ENCODE data around the gene RPA1. TPM values are rescaled to one million over a fixed set of nuclear protein-coding genes. Genes with fewer than 3 reads are reported as not detected.

Gene RPA1
- total RNA-seq, 1 experiment from 2014 or later = 158 TPM

DNA sequence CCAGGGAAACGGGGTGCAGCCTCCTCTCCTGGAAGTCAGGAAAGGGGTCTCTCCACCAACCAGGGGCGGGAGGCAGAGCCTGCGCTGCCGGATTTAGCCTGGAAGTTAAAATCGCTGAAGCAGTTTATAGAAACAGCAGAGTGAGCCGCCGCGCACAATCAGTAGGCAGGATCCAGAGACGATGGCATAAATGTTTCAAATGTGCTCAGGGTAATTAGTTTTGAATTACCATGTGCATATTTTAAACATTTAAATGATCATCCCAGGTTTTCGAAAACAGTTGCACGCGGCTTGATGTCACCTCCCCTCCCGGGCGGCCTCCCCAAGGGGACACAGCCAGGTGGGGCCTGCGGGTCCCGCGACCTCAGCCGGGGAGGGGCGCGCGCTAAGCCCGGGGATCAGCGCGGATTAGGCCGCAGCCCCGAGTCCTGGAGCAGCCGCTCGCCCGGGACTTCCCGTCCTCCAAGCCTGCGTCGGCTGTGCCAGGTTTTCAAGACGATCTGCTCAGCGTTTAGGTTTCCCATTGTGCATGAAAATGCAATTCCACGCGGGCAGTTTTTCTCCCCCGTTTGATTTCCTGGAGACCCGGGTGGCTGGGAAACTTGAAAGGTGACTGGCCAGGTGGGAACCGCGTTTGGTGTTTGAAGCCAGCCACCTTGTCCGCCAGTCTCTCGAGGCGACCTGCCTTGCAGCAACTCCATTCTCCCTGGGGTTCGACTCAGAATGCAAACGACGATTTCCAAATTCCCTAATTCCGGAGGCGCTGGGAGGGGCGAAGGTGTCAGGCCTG is 78.3 kb downstream of the RPA1 start:
- H3K4me1 Mint-ChIP-seq = peaks cover 2% of the 10 kb centered on the region
- peak overlapping the region; percentile 63 for H3K4me3 Mint-ChIP-seq
- no peaks in the 10 kb centered on the region for H3K9me3 Mint-ChIP-seq
- no peak for TF ChIP-seq NR2C2 (CRISPR knock-in tag; IDR thresholded peaks at IDR 0.05)
- TF ChIP-seq ATF1 (CRISPR knock-in tag; IDR thresholded peaks at IDR 0.05) = no peak
- TF ChIP-seq, protein P1, sequence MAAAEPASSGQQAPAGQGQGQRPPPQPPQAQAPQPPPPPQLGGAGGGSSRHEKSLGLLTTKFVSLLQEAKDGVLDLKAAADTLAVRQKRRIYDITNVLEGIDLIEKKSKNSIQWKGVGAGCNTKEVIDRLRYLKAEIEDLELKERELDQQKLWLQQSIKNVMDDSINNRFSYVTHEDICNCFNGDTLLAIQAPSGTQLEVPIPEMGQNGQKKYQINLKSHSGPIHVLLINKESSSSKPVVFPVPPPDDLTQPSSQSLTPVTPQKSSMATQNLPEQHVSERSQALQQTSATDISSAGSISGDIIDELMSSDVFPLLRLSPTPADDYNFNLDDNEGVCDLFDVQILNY (CRISPR knock-in tag; IDR thresholded peaks at IDR 0.05) = no peak
- TF ChIP-seq, protein P2, sequence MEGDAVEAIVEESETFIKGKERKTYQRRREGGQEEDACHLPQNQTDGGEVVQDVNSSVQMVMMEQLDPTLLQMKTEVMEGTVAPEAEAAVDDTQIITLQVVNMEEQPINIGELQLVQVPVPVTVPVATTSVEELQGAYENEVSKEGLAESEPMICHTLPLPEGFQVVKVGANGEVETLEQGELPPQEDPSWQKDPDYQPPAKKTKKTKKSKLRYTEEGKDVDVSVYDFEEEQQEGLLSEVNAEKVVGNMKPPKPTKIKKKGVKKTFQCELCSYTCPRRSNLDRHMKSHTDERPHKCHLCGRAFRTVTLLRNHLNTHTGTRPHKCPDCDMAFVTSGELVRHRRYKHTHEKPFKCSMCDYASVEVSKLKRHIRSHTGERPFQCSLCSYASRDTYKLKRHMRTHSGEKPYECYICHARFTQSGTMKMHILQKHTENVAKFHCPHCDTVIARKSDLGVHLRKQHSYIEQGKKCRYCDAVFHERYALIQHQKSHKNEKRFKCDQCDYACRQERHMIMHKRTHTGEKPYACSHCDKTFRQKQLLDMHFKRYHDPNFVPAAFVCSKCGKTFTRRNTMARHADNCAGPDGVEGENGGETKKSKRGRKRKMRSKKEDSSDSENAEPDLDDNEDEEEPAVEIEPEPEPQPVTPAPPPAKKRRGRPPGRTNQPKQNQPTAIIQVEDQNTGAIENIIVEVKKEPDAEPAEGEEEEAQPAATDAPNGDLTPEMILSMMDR (IDR thresholded peaks at IDR 0.05) = no peak
- no peak for TF ChIP-seq SMAD3 (CRISPR knock-in tag; IDR thresholded peaks at IDR 0.05; ENCODE audit: borderline replicate concordance)
- TF ChIP-seq, protein P3, sequence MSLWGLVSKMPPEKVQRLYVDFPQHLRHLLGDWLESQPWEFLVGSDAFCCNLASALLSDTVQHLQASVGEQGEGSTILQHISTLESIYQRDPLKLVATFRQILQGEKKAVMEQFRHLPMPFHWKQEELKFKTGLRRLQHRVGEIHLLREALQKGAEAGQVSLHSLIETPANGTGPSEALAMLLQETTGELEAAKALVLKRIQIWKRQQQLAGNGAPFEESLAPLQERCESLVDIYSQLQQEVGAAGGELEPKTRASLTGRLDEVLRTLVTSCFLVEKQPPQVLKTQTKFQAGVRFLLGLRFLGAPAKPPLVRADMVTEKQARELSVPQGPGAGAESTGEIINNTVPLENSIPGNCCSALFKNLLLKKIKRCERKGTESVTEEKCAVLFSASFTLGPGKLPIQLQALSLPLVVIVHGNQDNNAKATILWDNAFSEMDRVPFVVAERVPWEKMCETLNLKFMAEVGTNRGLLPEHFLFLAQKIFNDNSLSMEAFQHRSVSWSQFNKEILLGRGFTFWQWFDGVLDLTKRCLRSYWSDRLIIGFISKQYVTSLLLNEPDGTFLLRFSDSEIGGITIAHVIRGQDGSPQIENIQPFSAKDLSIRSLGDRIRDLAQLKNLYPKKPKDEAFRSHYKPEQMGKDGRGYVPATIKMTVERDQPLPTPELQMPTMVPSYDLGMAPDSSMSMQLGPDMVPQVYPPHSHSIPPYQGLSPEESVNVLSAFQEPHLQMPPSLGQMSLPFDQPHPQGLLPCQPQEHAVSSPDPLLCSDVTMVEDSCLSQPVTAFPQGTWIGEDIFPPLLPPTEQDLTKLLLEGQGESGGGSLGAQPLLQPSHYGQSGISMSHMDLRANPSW (CRISPR knock-in tag; conservative IDR thresholded peaks at IDR 0.05; ENCODE audit: low read depth) = no peak
- TF ChIP-seq, protein P4, sequence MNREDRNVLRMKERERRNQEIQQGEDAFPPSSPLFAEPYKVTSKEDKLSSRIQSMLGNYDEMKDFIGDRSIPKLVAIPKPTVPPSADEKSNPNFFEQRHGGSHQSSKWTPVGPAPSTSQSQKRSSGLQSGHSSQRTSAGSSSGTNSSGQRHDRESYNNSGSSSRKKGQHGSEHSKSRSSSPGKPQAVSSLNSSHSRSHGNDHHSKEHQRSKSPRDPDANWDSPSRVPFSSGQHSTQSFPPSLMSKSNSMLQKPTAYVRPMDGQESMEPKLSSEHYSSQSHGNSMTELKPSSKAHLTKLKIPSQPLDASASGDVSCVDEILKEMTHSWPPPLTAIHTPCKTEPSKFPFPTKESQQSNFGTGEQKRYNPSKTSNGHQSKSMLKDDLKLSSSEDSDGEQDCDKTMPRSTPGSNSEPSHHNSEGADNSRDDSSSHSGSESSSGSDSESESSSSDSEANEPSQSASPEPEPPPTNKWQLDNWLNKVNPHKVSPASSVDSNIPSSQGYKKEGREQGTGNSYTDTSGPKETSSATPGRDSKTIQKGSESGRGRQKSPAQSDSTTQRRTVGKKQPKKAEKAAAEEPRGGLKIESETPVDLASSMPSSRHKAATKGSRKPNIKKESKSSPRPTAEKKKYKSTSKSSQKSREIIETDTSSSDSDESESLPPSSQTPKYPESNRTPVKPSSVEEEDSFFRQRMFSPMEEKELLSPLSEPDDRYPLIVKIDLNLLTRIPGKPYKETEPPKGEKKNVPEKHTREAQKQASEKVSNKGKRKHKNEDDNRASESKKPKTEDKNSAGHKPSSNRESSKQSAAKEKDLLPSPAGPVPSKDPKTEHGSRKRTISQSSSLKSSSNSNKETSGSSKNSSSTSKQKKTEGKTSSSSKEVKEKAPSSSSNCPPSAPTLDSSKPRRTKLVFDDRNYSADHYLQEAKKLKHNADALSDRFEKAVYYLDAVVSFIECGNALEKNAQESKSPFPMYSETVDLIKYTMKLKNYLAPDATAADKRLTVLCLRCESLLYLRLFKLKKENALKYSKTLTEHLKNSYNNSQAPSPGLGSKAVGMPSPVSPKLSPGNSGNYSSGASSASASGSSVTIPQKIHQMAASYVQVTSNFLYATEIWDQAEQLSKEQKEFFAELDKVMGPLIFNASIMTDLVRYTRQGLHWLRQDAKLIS (CRISPR knock-in tag; IDR thresholded peaks at IDR 0.05; ENCODE audit: borderline replicate concordance) = no peak
- TF ChIP-seq OVOL2 (CRISPR knock-in tag; IDR thresholded peaks at IDR 0.05; ENCODE audit: borderline replicate concordance) = no peak
- TF ChIP-seq, protein P5, sequence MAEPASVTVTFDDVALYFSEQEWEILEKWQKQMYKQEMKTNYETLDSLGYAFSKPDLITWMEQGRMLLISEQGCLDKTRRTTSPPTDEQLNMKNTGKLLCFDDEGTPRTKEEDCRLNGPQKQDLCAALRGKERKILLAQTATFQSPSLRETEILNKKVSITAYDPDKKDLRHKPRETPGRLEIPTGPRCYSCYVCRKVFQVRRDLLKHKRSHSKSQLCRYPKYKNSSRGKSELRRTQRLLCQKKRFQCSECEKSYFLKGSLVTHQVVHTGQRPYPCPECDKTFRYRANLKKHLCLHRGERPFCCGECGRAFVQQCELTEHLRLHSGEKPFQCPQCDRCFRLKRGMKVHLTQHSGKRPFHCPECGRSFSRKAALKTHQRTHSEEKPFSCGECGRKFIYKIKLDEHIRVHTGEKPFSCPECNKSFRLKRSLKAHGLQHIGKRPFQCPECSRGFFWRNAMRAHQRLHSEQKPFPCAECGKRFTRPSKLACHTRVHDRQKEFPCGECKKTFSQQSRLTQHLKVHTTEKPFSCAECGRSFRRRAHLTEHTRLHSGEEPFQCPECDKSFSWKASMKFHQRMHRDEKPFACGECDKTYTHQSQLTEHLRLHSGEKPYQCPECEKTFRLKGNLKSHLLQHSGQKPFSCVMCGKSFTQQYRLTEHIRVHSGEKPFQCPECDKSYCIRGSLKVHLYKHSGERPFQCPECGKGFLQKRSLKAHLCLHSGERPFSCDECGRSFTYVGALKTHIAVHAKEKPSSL (CRISPR knock-in tag; conservative IDR thresholded peaks at IDR 0.05) = no peak
- TF ChIP-seq GRHL2 (CRISPR knock-in tag; IDR thresholded peaks at IDR 0.05; ENCODE audit: insufficient replicate concordance, severe bottlenecking) = no peak
- TF ChIP-seq, protein P6, sequence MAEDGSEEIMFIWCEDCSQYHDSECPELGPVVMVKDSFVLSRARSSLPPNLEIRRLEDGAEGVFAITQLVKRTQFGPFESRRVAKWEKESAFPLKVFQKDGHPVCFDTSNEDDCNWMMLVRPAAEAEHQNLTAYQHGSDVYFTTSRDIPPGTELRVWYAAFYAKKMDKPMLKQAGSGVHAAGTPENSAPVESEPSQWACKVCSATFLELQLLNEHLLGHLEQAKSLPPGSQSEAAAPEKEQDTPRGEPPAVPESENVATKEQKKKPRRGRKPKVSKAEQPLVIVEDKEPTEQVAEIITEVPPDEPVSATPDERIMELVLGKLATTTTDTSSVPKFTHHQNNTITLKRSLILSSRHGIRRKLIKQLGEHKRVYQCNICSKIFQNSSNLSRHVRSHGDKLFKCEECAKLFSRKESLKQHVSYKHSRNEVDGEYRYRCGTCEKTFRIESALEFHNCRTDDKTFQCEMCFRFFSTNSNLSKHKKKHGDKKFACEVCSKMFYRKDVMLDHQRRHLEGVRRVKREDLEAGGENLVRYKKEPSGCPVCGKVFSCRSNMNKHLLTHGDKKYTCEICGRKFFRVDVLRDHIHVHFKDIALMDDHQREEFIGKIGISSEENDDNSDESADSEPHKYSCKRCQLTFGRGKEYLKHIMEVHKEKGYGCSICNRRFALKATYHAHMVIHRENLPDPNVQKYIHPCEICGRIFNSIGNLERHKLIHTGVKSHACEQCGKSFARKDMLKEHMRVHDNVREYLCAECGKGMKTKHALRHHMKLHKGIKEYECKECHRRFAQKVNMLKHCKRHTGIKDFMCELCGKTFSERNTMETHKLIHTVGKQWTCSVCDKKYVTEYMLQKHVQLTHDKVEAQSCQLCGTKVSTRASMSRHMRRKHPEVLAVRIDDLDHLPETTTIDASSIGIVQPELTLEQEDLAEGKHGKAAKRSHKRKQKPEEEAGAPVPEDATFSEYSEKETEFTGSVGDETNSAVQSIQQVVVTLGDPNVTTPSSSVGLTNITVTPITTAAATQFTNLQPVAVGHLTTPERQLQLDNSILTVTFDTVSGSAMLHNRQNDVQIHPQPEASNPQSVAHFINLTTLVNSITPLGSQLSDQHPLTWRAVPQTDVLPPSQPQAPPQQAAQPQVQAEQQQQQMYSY (CRISPR knock-in tag; IDR thresholded peaks at IDR 0.05) = peak; percentile 97
- no peak for TF ChIP-seq FOXJ3 (CRISPR knock-in tag; IDR thresholded peaks at IDR 0.05; ENCODE audit: borderline replicate concordance)
- TF ChIP-seq, protein P7, sequence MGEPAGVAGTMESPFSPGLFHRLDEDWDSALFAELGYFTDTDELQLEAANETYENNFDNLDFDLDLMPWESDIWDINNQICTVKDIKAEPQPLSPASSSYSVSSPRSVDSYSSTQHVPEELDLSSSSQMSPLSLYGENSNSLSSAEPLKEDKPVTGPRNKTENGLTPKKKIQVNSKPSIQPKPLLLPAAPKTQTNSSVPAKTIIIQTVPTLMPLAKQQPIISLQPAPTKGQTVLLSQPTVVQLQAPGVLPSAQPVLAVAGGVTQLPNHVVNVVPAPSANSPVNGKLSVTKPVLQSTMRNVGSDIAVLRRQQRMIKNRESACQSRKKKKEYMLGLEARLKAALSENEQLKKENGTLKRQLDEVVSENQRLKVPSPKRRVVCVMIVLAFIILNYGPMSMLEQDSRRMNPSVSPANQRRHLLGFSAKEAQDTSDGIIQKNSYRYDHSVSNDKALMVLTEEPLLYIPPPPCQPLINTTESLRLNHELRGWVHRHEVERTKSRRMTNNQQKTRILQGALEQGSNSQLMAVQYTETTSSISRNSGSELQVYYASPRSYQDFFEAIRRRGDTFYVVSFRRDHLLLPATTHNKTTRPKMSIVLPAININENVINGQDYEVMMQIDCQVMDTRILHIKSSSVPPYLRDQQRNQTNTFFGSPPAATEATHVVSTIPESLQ (CRISPR knock-in tag; IDR thresholded peaks at IDR 0.05) = no peak
- no peak for TF ChIP-seq SOX15 (CRISPR knock-in tag; IDR thresholded peaks at IDR 0.05)
- no peak for TF ChIP-seq TP53 (CRISPR knock-in tag; IDR thresholded peaks at IDR 0.05)
- TF ChIP-seq NFATC4 (CRISPR knock-in tag; IDR thresholded peaks at IDR 0.05) = no peak

More for the DNA sequence above, 78.3 kb downstream of the RPA1 start:
- ChIA-PET POLR2A (no interaction called here), CTCF (interaction anchor here (0.6 to 2.2 kb wide), 31 partner anchors 11 to 337 kb away, joined by 3 to 47 read pairs (median 6); partner anchors contain the start of genes DPH1, HIC1, OVCA2 and RILP)
- peak; percentile 54 for DNase-seq (ENCODE audit: low spot score)
- Mint-ChIP-seq H3K27me3 (ENCODE audit: low read depth) (peaks cover 98% of the 10 kb centered on the region), H3K36me3 (no peaks in the 10 kb centered on the region), H3K27ac (no peak overlapping the region)
- peak; percentile 74 for ATAC-seq

Measured in WTC11 (cell line).